Measurements from ENCODE around the gene AREL1.

Gene AREL1

DNA sequence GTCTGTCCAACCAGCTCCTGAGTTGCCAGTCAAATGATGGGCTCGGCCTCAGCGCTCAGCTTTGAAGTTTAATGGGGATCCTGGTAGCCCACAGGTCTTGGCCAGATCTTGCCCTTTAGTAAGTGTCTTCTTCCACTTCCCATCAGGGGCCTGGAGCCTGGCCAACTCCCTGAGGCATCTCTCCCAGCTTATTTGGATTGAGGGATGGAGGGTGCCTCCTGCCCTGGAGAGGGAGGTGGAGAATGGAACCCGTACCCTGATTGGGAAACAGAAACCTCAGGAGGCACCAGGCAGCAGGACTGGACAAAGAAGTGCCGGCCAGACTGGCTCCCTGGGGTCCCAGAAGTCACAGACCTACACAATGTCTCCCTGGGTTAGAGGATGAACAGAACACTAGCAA lies 60.3 kb downstream of the AREL1 start:
- no peak for DNase-seq (ENCODE audit: low read depth)
- TF ChIP-seq, protein P1, sequence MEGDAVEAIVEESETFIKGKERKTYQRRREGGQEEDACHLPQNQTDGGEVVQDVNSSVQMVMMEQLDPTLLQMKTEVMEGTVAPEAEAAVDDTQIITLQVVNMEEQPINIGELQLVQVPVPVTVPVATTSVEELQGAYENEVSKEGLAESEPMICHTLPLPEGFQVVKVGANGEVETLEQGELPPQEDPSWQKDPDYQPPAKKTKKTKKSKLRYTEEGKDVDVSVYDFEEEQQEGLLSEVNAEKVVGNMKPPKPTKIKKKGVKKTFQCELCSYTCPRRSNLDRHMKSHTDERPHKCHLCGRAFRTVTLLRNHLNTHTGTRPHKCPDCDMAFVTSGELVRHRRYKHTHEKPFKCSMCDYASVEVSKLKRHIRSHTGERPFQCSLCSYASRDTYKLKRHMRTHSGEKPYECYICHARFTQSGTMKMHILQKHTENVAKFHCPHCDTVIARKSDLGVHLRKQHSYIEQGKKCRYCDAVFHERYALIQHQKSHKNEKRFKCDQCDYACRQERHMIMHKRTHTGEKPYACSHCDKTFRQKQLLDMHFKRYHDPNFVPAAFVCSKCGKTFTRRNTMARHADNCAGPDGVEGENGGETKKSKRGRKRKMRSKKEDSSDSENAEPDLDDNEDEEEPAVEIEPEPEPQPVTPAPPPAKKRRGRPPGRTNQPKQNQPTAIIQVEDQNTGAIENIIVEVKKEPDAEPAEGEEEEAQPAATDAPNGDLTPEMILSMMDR (IDR thresholded peaks at IDR 0.05; ENCODE audit: control insufficient read depth, insufficient read depth, low read depth, low read length, missing control alignments) = no peak

DNA sequence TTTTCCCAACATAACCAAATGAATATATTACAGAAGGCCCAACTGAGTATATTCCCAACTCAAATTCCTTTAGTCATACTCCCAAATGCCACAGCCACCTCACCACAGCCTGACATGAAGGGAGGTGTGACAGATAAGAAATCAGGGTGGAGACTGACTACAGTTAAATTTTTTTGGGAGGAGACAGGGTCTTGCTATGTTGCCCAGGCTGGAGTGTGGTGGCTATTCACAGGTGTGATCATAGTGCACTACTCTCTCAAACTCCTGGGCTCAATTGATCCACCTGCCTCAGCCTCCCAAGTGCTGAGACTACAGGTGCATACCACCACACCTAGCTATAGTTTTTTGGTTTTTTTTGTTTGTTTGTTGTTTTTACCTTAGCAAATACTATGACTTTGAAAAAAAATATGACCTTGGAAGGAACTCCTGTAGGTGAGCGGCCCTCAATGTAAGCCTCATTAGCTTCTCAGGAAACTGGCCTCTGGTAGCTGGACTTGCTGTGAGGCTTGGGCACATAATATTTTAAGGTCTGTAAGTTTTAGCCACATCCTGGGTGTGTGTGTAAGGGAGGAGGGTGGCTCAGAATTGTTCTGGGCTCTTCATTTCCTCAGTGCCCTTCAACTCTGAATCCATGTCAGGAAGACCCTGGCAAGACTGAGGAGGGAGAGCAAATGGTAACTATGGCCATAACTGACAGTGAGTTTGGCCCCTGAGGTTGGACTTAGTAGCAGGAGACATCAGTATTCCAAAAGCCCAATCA lies 61.8 kb downstream of the AREL1 start:
- DNase-seq (ENCODE audit: low read depth) = no peak
- no peak overlapping the region for H3K4me3 ChIP-seq (ENCODE audit: control insufficient read depth, low read depth, low read length)
- TF ChIP-seq, protein P1 (IDR thresholded peaks at IDR 0.05; ENCODE audit: control insufficient read depth, insufficient read depth, low read depth, low read length, missing control alignments) = no peak

More for the DNA sequence above, 60.3 kb downstream of the AREL1 start:
- H3K4me3 ChIP-seq (ENCODE audit: control insufficient read depth, low read depth, low read length) = no peak overlapping the region

GRCh38 chr14:74649673-74650072 lies 63.2 kb downstream of the AREL1 start:
- TF ChIP-seq, protein P1 (IDR thresholded peaks at IDR 0.05; ENCODE audit: control insufficient read depth, insufficient read depth, low read depth, low read length, missing control alignments) = no peak
- DNase-seq (ENCODE audit: low read depth) = no peak
- H3K4me3 ChIP-seq (ENCODE audit: control insufficient read depth, low read depth, low read length) = no peak overlapping the region

DNA sequence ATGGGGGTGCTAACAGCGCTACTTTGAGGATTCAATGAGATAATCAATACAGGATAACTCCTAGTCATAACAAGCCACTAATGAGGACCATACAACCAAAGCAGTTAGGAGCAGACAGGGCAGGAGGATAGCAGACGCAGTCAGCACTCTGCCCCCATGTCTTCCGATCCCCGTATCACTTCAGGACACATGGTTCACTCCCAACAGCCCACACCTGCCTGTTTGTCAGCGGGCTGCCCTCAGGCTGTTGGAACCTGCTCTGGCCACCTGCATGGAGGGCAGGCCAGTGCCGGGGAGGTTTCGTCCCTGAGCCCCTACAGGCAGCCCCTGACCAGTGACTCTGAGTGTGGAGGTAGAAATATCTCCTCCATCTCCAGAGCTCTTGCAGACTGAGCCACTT lies 63.7 kb downstream of the AREL1 start:
- TF ChIP-seq, protein P1 (IDR thresholded peaks at IDR 0.05; ENCODE audit: control insufficient read depth, insufficient read depth, low read depth, low read length, missing control alignments) = no peak
- no peak for DNase-seq (ENCODE audit: low read depth)

DNA sequence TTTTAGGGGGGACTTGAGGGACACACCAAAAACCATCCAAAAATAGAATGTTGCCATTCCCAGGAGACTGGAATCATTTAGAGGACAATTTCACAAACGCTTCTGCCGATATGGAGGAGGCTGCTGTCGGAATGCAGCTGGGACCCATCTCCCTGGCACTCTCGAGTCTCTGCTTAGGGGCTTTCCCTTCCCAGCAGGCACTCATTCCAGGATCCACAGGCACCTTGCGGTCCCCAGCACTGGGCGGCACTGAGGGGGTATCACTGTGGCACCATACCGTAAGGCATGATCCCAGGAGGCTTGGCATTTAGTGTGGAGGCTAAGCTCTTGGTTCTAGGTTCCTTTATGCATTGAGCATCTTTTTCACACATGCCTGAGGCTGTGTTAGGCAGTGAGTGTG lies 64.3 kb downstream of the AREL1 start:
- TF ChIP-seq, protein P1 (IDR thresholded peaks at IDR 0.05; ENCODE audit: control insufficient read depth, insufficient read depth, low read depth, low read length, missing control alignments) = no peak
- DNase-seq (ENCODE audit: low read depth) = no peak
- no peak overlapping the region for H3K4me3 ChIP-seq (ENCODE audit: control insufficient read depth, low read depth, low read length)

More for the DNA sequence above, 63.7 kb downstream of the AREL1 start:
- H3K4me3 ChIP-seq (ENCODE audit: control insufficient read depth, low read depth, low read length) = no peak overlapping the region

DNA sequence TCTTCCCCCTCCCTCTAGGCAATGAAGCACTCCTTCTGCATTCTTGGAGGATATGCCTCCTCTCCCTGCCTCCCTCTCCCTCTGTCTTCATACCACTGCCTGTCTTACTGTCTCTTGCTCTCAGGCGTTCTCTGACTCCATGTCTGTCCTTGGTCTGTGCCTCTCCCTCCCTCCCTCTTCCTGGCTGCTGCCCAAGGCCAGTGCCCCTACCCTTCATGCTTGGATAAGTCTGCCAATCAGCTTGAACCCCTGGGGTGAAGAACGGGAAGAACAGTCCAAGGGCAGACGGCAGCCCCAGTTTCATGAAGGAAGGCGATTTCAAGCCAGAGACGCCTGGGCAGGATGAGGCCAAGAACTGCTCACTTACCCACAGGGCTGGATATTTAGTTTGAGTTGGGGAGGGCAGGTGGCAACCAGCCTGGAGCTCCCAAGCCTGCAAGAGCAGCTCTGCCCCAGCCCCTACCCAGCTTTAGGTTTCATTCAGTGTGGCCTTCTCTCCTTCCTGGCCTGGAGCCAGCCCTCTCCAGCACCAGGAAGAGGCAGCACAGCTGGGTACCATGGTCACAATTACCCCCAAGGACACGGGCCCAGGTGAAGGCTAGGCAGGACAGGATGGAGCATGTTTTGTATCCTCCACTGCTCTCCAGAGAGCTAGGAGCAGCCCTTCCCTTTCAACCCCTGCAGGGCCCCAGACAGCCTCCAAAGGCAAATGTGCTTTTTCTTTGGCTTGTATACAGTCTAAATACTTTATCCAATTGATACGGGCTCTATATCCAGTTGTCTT lies 65.0 kb downstream of the AREL1 start:
- H3K4me3 ChIP-seq (ENCODE audit: control insufficient read depth, low read depth, low read length) = no peak overlapping the region
- no peak for DNase-seq (ENCODE audit: low read depth)
- TF ChIP-seq, protein P1 (IDR thresholded peaks at IDR 0.05; ENCODE audit: control insufficient read depth, insufficient read depth, low read depth, low read length, missing control alignments) = no peak

Data from AG09309 (cell line).